Uterus (tissue), 2 donors: ENCODE results near the gene CTTNBP2.

Experiments
- POLR2A ChIP-seq, 2 donors: fragments of 450-650 bp; IDR thresholded peaks; one replicate each; pipeline ENCODE4 v1.6.1; 2016; ENCODE audit warnings: antibody characterized with exemption in 2 of 2, mild to moderate bottlenecking in 1 of 2, moderate library complexity in 1 of 2
- TF ChIP-seq, protein P1 (sequence below), 4 experiments: fragments of 200-600 bp in 2 of 4; fragments of 450-650 bp in 2 of 4; sonication (generic) in 2 of 4; IDR thresholded peaks; one replicate each; pipeline ENCODE4 v1.5.1; 2016 to 2019; ENCODE audit warnings: antibody characterized with exemption in 4 of 4, mild to moderate bottlenecking in 2 of 4, moderate library complexity in 1 of 4

DNA sequence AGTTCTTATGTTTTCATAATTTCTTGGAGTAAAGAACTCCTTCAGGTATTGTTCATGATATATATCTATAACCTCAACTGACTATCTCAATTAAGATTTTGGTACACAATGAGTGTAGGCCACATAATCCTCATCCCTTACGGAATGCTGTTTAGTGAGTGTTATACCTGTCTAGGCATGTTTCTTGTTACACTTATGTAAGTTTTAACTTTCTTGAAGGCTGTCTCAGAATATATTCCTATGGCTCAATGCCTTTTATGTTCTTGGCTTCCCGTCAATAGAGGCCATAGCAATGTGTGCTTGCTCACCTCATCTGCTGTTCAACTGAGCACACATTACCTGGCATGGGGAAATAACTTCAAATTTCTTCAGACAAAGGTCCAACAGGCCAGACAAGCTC lies 185.1 kb downstream of the CTTNBP2 start:
- TF ChIP-seq, protein P1, sequence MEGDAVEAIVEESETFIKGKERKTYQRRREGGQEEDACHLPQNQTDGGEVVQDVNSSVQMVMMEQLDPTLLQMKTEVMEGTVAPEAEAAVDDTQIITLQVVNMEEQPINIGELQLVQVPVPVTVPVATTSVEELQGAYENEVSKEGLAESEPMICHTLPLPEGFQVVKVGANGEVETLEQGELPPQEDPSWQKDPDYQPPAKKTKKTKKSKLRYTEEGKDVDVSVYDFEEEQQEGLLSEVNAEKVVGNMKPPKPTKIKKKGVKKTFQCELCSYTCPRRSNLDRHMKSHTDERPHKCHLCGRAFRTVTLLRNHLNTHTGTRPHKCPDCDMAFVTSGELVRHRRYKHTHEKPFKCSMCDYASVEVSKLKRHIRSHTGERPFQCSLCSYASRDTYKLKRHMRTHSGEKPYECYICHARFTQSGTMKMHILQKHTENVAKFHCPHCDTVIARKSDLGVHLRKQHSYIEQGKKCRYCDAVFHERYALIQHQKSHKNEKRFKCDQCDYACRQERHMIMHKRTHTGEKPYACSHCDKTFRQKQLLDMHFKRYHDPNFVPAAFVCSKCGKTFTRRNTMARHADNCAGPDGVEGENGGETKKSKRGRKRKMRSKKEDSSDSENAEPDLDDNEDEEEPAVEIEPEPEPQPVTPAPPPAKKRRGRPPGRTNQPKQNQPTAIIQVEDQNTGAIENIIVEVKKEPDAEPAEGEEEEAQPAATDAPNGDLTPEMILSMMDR (IDR thresholded peaks at IDR 0.05), result no peak
- no peak for TF ChIP-seq POLR2A (IDR thresholded peaks at IDR 0.05)
